Neural crest cell (in vitro differentiated cells): ENCODE measurements around the gene PHF13. TPM values are rescaled to one million over a fixed set of nuclear protein-coding genes. Genes with fewer than 3 reads are reported as not detected.

ENCODE experiments used
- DNase-seq: peaks from one replicate; pipeline ENCODE4 v3.0.0; 2021; ENCODE audit warnings: low read depth, mixed read lengths, low spot score
- H3K27ac Mint-ChIP-seq: one replicate; pipeline ENCODE4 v1.8.0; 2021; ENCODE audit warnings: mild to moderate bottlenecking, mixed read lengths; ENCODE audit not compliant: unreplicated experiment
- H3K27me3 Mint-ChIP-seq: 2 replicates; pipeline ENCODE4 v1.8.0; 2021; ENCODE audit warnings: low read depth, mild to moderate bottlenecking, mixed read lengths
- H3K36me3 Mint-ChIP-seq: 2 replicates; pipeline ENCODE4 v1.8.0; 2021; ENCODE audit warnings: low read depth, mild to moderate bottlenecking, mixed read lengths
- H3K4me1 Mint-ChIP-seq: 2 replicates; pipeline ENCODE4 v1.8.0; 2021; ENCODE audit warnings: mixed read lengths
- H3K4me3 Mint-ChIP-seq: one replicate; pipeline ENCODE4 v1.8.0; 2021; ENCODE audit warnings: mild to moderate bottlenecking, mixed read lengths
- H3K9me3 Mint-ChIP-seq: 2 replicates; pipeline ENCODE4 v1.8.0; 2021; ENCODE audit warnings: mixed read lengths
- total RNA-seq: library from RNA; stranded (reverse); gene quantifications from 2 replicates; pipeline ENCODE4 v1.2.1, GENCODE V29; 2021
- TF ChIP-seq, protein P1 (sequence below): fragments of 200-600 bp; sonication (generic); conservative IDR thresholded peaks from 2 replicates; pipeline ENCODE4 v1.5.0; 2021; ENCODE audit warnings: antibody characterized with exemption, mild to moderate bottlenecking

PHF13 gene
- total RNA-seq, 1 donor from 2014 or later, result 33.5 TPM

DNA sequence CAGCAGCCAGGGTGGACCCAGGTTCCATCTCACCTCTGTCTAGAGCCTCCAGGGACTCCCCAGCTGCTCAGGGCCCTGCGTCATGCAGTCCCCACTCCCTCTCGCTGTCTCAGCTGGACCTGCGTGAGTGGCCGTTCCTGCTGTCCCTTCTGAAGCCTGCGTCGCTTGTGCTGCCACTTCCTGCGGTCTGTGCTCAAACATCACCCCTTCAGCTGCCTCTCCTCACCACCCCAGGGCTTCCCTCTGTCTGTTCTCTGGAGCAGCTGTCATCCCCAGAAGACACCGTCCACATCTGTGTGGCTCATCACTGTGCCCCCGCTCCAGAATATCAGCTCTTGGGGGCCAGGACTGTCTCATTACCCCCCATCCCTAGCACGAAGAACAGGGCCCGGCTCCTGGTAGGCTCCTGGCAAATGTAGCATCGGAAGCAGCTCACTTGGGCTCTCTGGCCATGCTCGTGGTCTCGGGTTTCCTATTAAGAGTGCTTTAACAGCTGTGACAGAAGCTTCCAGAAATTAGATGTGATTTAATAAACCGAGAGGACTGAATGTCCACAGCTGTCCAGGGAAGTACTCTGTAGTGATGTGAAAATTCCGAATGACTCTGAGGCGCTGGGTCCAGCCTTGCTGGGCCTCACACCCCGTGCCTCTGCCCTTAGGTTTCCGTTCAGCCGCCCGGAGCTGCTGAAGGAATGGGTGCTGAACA, 14.5 kb downstream of the PHF13 start:
- H3K27ac Mint-ChIP-seq, result no peak overlapping the region
- no peaks in the 10 kb centered on the region for H3K9me3 Mint-ChIP-seq
- peak overlapping the region; percentile 88 for H3K4me3 Mint-ChIP-seq
- TF ChIP-seq, protein P1, sequence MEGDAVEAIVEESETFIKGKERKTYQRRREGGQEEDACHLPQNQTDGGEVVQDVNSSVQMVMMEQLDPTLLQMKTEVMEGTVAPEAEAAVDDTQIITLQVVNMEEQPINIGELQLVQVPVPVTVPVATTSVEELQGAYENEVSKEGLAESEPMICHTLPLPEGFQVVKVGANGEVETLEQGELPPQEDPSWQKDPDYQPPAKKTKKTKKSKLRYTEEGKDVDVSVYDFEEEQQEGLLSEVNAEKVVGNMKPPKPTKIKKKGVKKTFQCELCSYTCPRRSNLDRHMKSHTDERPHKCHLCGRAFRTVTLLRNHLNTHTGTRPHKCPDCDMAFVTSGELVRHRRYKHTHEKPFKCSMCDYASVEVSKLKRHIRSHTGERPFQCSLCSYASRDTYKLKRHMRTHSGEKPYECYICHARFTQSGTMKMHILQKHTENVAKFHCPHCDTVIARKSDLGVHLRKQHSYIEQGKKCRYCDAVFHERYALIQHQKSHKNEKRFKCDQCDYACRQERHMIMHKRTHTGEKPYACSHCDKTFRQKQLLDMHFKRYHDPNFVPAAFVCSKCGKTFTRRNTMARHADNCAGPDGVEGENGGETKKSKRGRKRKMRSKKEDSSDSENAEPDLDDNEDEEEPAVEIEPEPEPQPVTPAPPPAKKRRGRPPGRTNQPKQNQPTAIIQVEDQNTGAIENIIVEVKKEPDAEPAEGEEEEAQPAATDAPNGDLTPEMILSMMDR, result no peak
- peaks cover 9% of the 10 kb centered on the region for H3K36me3 Mint-ChIP-seq
- H3K4me1 Mint-ChIP-seq, result peaks cover 30% of the 10 kb centered on the region
- H3K27me3 Mint-ChIP-seq, result no peaks in the 10 kb centered on the region
- no peak for DNase-seq

- no peak overlapping the region for H3K27ac Mint-ChIP-seq
Observed at GRCh38 chr1:6628971-6629479, 15.5 kb downstream of the PHF13 start.

GRCh38 chr1:6630027-6630426, 16.5 kb downstream of the PHF13 start:
- no peaks in the 10 kb centered on the region for H3K9me3 Mint-ChIP-seq
- no peak overlapping the region for H3K27ac Mint-ChIP-seq
- peaks cover 19% of the 10 kb centered on the region for H3K4me1 Mint-ChIP-seq
- DNase-seq, result no peak
- H3K27me3 Mint-ChIP-seq, result no peaks in the 10 kb centered on the region
- H3K36me3 Mint-ChIP-seq, result peaks cover 17% of the 10 kb centered on the region
- H3K4me3 Mint-ChIP-seq, result peak overlapping the region; percentile 58
- TF ChIP-seq, protein P1, result no peak

More at GRCh38 chr1:6628971-6629479, 15.5 kb downstream of the PHF13 start:
- H3K27me3 Mint-ChIP-seq, result no peaks in the 10 kb centered on the region
- H3K4me1 Mint-ChIP-seq, result peaks cover 26% of the 10 kb centered on the region
- H3K4me3 Mint-ChIP-seq, result no peak overlapping the region
- H3K36me3 Mint-ChIP-seq, result peaks cover 13% of the 10 kb centered on the region
- TF ChIP-seq, protein P1, result no peak
- DNase-seq, result no peak
- no peaks in the 10 kb centered on the region for H3K9me3 Mint-ChIP-seq

DNA sequence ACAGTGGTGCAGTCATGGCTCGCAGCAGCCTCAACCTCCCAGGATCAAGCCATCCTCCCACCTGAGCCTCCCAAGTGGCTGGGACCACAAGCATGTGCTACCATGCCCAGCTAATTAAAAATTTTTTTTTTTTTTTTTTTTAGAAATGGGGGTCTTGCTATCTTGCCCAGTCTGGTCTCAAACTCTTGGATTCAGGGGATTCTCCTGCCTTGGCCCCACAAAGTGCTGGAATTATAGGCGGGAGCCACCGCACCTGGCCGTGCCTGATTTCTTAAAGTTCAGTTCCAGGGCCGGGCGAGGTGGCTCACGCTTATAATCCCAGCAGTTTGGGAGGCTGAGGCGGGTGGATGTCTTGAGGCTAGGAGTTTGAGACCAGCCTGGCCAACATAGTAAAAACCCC, 17.5 kb downstream of the PHF13 start:
- Mint-ChIP-seq H3K4me3 (no peak overlapping the region), H3K27ac (no peak overlapping the region), H3K36me3 (peaks cover 17% of the 10 kb centered on the region), H3K4me1 (peaks cover 14% of the 10 kb centered on the region), H3K9me3 (no peaks in the 10 kb centered on the region), H3K27me3 (no peaks in the 10 kb centered on the region)
- TF ChIP-seq, protein P1, result no peak
- no peak for DNase-seq

DNA sequence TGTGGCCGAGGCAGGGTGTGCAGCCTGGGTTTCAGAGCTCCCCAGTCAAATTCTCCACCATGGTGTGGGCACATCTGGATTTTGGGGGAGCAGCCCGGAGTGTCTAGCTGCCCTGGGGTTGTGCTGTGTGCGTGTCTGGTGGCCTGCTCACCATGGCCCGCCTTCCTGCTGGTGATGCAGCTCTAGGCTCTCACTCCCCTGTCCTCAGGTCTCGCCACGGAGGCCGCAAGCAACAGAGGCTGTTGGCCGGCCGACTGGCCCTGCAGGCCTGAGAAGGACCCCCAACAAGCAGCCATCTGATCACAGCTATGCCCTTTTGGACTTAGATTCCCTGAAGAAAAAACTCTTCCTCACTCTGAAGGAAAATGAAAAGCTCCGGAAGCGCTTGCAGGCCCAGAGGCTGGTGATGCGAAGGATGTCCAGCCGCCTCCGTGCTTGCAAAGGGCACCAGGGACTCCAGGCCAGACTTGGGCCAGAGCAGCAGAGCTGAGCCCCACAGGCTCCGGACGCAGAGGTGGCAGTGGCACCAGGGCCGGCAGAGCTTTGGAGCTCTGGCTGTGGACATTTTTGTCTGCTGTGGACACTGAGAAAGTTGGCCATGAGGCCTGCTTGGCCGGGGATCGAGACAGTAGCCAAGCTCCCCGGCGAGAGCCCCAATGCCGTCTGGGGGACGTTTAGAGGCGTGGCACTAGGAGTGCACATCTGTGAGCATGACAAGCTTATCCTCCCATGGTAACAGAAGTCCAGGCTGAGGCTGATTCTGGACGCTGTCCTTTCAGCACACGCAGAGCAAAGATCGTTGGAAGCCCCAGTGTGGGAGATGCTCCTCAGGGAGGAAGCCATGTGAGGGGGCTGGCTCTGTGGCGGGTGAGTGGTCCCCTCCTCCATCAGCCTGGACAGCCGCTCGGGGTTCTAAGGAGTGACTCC, 19.3 kb downstream of the PHF13 start:
- H3K27me3 Mint-ChIP-seq, result no peaks in the 10 kb centered on the region

More for the DNA sequence above, 19.3 kb downstream of the PHF13 start:
- Mint-ChIP-seq H3K36me3 (peaks cover 14% of the 10 kb centered on the region), H3K4me3 (peak overlapping the region; percentile 31), H3K27ac (no peak overlapping the region), H3K4me1 (no peaks in the 10 kb centered on the region), H3K9me3 (no peaks in the 10 kb centered on the region)
- TF ChIP-seq, protein P1, result no peak
- no peak for DNase-seq
